Ishikawa (cell line): ENCODE data around the gene LRRTM4.

Experiments
- CEBPB ChIP-seq: IDR thresholded peaks from 2 replicates; pipeline ENCODE4 v1.6.1; 2012
- CREB1 ChIP-seq: IDR thresholded peaks from 2 replicates; pipeline ENCODE4 v1.6.1; 2012; ENCODE audit warnings: low read depth
- EGR1 ChIP-seq: IDR thresholded peaks from 2 replicates; pipeline ENCODE4 v1.6.1; 2012
- EP300 ChIP-seq: IDR thresholded peaks from 2 replicates; pipeline ENCODE4 v1.6.1; 2012; ENCODE audit warnings: borderline replicate concordance
- FOXM1 ChIP-seq: IDR thresholded peaks from 2 replicates; pipeline ENCODE4 v1.6.1; 2012; ENCODE audit warnings: low read depth, borderline replicate concordance
- MAX ChIP-seq: IDR thresholded peaks from 2 replicates; pipeline ENCODE4 v1.6.1; 2012
- NFIC ChIP-seq: IDR thresholded peaks from 2 replicates; pipeline ENCODE4 v1.6.1; 2012
- RAD21 ChIP-seq: IDR thresholded peaks from 2 replicates; pipeline ENCODE4 v1.6.1; 2012; ENCODE audit warnings: low read depth
- TAF1 ChIP-seq: IDR thresholded peaks from 2 replicates; pipeline ENCODE4 v1.6.1; 2012; ENCODE audit warnings: low read depth, mild to moderate bottlenecking
- TCF12 ChIP-seq: IDR thresholded peaks from 2 replicates; pipeline ENCODE4 v1.6.1; 2012; ENCODE audit warnings: low read depth
- TEAD4 ChIP-seq: IDR thresholded peaks from 2 replicates; pipeline ENCODE4 v1.6.1; 2012
- USF1 ChIP-seq: IDR thresholded peaks from 2 replicates; pipeline ENCODE4 v1.6.1; 2012
- YY1 ChIP-seq: IDR thresholded peaks from 2 replicates; pipeline ENCODE4 v1.6.1; 2012; ENCODE audit warnings: low read depth
- ZBTB7A ChIP-seq: IDR thresholded peaks from 2 replicates; pipeline ENCODE4 v1.6.1; 2012; ENCODE audit warnings: low read depth
- TF ChIP-seq, protein P1 (sequence below): IDR thresholded peaks from 2 replicates; pipeline ENCODE4 v1.6.1; 2012; ENCODE audit warnings: low read depth, mild to moderate bottlenecking

LRRTM4 gene

DNA sequence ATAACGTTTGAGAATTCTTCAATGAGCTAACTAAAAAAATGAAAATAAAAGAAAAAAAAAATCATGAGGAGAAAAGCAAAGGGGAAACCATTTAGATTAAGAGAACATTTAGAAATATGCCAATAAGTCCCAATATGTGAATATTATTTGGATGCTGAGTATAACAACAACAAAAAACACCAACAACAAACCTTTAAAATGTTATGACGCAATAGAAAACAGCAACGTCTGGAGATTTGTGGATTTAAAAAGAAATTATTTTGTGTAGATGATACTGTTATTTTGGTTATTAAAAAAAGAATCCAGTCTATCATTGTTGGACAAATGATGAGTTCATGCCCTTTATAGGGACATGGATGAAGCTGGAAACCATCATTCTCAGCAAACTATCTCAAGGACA lies 417.2 kb downstream of the LRRTM4 start:
- TF ChIP-seq CREB1 (no peak), ZBTB7A (no peak), USF1 (no peak), TEAD4 (no peak)

DNA sequence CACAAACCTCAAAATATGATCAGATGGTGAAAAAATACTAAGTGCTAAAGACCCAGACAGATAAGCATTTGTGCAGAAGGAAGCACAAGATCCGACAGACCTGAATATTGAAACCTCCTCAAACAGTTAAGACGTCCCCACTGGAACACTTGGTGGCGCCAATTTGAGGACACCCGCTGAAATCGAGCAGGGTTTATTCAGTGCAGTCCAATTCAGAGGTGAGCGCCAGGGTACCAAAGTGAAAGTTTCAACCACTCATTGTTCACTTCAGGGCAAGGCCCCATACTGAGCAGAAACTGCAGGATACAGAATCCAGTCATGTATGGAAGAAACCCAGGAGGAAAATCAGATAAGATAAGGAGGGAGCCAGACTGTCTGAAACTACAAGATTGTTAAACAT lies 417.6 kb downstream of the LRRTM4 start:
- TF ChIP-seq MAX = no peak
- TF ChIP-seq TAF1 = no peak
- TF ChIP-seq ZBTB7A = no peak
- no peak for TF ChIP-seq TCF12
- TF ChIP-seq CEBPB = no peak
- no peak for TF ChIP-seq EGR1
- TF ChIP-seq USF1 = no peak
- no peak for TF ChIP-seq YY1
- TF ChIP-seq EP300 = no peak
- no peak for TF ChIP-seq NFIC

GRCh38 chr2:77102927-77103326 lies 419.2 kb downstream of the LRRTM4 start:
- TF ChIP-seq, protein P1, sequence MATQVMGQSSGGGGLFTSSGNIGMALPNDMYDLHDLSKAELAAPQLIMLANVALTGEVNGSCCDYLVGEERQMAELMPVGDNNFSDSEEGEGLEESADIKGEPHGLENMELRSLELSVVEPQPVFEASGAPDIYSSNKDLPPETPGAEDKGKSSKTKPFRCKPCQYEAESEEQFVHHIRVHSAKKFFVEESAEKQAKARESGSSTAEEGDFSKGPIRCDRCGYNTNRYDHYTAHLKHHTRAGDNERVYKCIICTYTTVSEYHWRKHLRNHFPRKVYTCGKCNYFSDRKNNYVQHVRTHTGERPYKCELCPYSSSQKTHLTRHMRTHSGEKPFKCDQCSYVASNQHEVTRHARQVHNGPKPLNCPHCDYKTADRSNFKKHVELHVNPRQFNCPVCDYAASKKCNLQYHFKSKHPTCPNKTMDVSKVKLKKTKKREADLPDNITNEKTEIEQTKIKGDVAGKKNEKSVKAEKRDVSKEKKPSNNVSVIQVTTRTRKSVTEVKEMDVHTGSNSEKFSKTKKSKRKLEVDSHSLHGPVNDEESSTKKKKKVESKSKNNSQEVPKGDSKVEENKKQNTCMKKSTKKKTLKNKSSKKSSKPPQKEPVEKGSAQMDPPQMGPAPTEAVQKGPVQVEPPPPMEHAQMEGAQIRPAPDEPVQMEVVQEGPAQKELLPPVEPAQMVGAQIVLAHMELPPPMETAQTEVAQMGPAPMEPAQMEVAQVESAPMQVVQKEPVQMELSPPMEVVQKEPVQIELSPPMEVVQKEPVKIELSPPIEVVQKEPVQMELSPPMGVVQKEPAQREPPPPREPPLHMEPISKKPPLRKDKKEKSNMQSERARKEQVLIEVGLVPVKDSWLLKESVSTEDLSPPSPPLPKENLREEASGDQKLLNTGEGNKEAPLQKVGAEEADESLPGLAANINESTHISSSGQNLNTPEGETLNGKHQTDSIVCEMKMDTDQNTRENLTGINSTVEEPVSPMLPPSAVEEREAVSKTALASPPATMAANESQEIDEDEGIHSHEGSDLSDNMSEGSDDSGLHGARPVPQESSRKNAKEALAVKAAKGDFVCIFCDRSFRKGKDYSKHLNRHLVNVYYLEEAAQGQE = no peak
- no peak for TF ChIP-seq NFIC
- no peak for TF ChIP-seq RAD21
- no peak for TF ChIP-seq MAX
- TF ChIP-seq ZBTB7A = no peak
- TF ChIP-seq TAF1 = no peak
- no peak for TF ChIP-seq CEBPB
- TF ChIP-seq FOXM1 = no peak

GRCh38 chr2:77101796-77102452 lies 420.3 kb downstream of the LRRTM4 start:
- TF ChIP-seq, protein P1 = no peak
- TF ChIP-seq NFIC (no peak), FOXM1 (no peak), TAF1 (no peak), TEAD4 (no peak)

GRCh38 chr2:77099961-77100360 lies 422.2 kb downstream of the LRRTM4 start:
- no peak for TF ChIP-seq YY1
- no peak for TF ChIP-seq EGR1

GRCh38 chr2:77095096-77095495 lies 427.1 kb downstream of the LRRTM4 start:
- no peak for TF ChIP-seq FOXM1
- TF ChIP-seq, protein P1 = no peak
